Measurements from ENCODE around the gene MAP3K4. TPM values are rescaled to one million over a fixed set of nuclear protein-coding genes. Genes with fewer than 3 reads are reported as not detected.

Gene MAP3K4
- total and polyA plus RNA-seq, 4 experiments from 2014 or later: 5.7 to 90.1 (median 54.4) TPM

DNA sequence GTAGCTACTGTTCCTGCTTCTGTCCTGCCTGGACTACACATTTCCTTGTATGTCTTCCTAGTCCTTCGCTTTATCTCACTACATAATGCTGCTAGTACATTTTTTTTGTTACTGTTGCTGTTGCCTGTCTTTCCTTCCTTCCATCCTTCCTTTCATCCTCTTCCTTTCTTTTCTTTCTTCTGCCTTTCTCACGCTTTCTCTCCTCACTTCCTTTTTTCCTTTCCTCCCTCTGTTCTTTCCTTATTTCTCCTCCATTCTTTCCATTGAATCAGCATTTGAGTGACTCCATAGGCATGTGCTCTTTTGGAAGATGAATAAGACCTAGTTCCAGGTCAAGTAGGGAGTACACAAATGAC lies 46.3 kb downstream of the MAP3K4 start:
- Histone ChIP-seq H3K4me1 (ENCODE audit: insufficient read depth, low read length) (peaks cover 13% of the 10 kb centered on the region), H3K27ac (ENCODE audit: low read depth, low read length) (no peak overlapping the region), H3K36me3 (ENCODE audit: insufficient read depth, low read length) (peaks cover 4% of the 10 kb centered on the region), H3K27me3 (ENCODE audit: insufficient read depth, low read length) (no peaks in the 10 kb centered on the region), H3K9me3 (ENCODE audit: control insufficient read depth in 1 of 2, low read length in 2 of 2) (no peaks in the 10 kb centered on the region), H3K4me3 (ENCODE audit: low read length in 2 of 2) (no peak overlapping the region)
- no peak for DNase-seq
- Mint-ChIP-seq H3K4me3 (peak overlapping the region in 1 of 8 donors; percentile 38), H3K27me3 (no peaks in the 10 kb centered on the region), H3K36me3 (peaks cover 49 to 64% of the 10 kb centered on the region in 2 donors), H3K4me1 (peaks cover 16 to 38% (median 34%) of the 10 kb centered on the region in 4 donors), H3K27ac (peak overlapping the region in 4 of 7 donors; percentile 24 to 68 (median 46)), H3K9me3 (no peaks in the 10 kb centered on the region)
- intact Hi-C loops (cut with micrococcal nuclease): no loop called here
- CTCF ChIA-PET (ENCODE audit: partially characterized antibody): no interaction called here
- POLR2A ChIA-PET (ENCODE audit: partially characterized antibody): no interaction called here

GRCh38 chr6:161038229-161039031 lies 46.9 kb downstream of the MAP3K4 start:
- H3K4me1 Mint-ChIP-seq: peaks cover 16 to 42% (median 36%) of the 10 kb centered on the region in 4 donors
- no peaks in the 10 kb centered on the region for H3K9me3 Mint-ChIP-seq
- ChIA-PET CTCF (ENCODE audit: partially characterized antibody) (no interaction called here), POLR2A (ENCODE audit: partially characterized antibody) (interaction anchor here (1.0 kb wide), 1 partner anchor 9 kb away, joined by 4 read pairs; no protein-coding TSS in a partner anchor)
- Histone ChIP-seq H3K27me3 (ENCODE audit: insufficient read depth, low read length) (no peaks in the 10 kb centered on the region), H3K27ac (ENCODE audit: low read depth, low read length) (no peak overlapping the region), H3K36me3 (ENCODE audit: insufficient read depth, low read length) (peaks cover 4% of the 10 kb centered on the region), H3K9me3 (ENCODE audit: control insufficient read depth in 1 of 2, low read length in 2 of 2) (no peaks in the 10 kb centered on the region), H3K4me3 (ENCODE audit: low read length in 2 of 2) (no peak overlapping the region), H3K4me1 (ENCODE audit: insufficient read depth, low read length) (peaks cover 13% of the 10 kb centered on the region)
- intact Hi-C loops (cut with micrococcal nuclease): no loop called here
- peak overlapping the region in 4 of 8 donors; percentile 28 to 52 (median 38) for H3K4me3 Mint-ChIP-seq
- DNase-seq: no peak
- H3K27me3 Mint-ChIP-seq: no peaks in the 10 kb centered on the region
- peak overlapping the region in 6 of 7 donors; percentile 29 to 77 (median 57) for H3K27ac Mint-ChIP-seq
- peaks cover 54 to 66% of the 10 kb centered on the region in 2 donors for H3K36me3 Mint-ChIP-seq

GRCh38 chr6:161041274-161041673 lies 49.7 kb downstream of the MAP3K4 start:
- Mint-ChIP-seq H3K9me3 (no peaks in the 10 kb centered on the region), H3K36me3 (peaks cover 48 to 57% of the 10 kb centered on the region in 2 donors), H3K4me1 (peaks cover 13 to 37% (median 31%) of the 10 kb centered on the region in 4 donors), H3K27ac (peak overlapping the region in 1 of 7 donors; percentile 42), H3K27me3 (no peaks in the 10 kb centered on the region), H3K4me3 (no peak overlapping the region)
- intact Hi-C loops (cut with micrococcal nuclease): no loop called here
- CTCF ChIA-PET (ENCODE audit: partially characterized antibody): no interaction called here
- Histone ChIP-seq H3K27ac (ENCODE audit: low read depth, low read length) (no peak overlapping the region), H3K4me1 (ENCODE audit: insufficient read depth, low read length) (peaks cover 5% of the 10 kb centered on the region), H3K36me3 (ENCODE audit: insufficient read depth, low read length) (peaks cover 4% of the 10 kb centered on the region), H3K27me3 (ENCODE audit: insufficient read depth, low read length) (no peaks in the 10 kb centered on the region), H3K4me3 (ENCODE audit: low read length in 2 of 2) (no peak overlapping the region), H3K9me3 (ENCODE audit: control insufficient read depth in 1 of 2, low read length in 2 of 2) (no peaks in the 10 kb centered on the region)
- POLR2A ChIA-PET (ENCODE audit: partially characterized antibody): interaction anchor here (1.2 kb wide), 1 partner anchor 15 kb away, joined by 3 read pairs; no protein-coding TSS in a partner anchor
- DNase-seq: no peak

- no peak overlapping the region for H3K4me3 Mint-ChIP-seq
Observed at GRCh38 chr6:161044335-161044734, 52.8 kb downstream of the MAP3K4 start.

GRCh38 chr6:161048641-161049040 lies 57.1 kb downstream of the MAP3K4 start:
- DNase-seq: no peak
- POLR2A ChIA-PET (ENCODE audit: partially characterized antibody): interaction anchor here (3.3 kb wide), 1 partner anchor 31 kb away, joined by 13 read pairs; no protein-coding TSS in a partner anchor

More at GRCh38 chr6:161044335-161044734, 52.8 kb downstream of the MAP3K4 start:
- POLR2A ChIA-PET (ENCODE audit: partially characterized antibody): interaction anchor here (1.7 kb wide), 1 partner anchor 36 kb away, joined by 5 read pairs; no protein-coding TSS in a partner anchor
- Histone ChIP-seq H3K27ac (ENCODE audit: low read depth, low read length) (no peak overlapping the region), H3K36me3 (ENCODE audit: insufficient read depth, low read length) (no peaks in the 10 kb centered on the region), H3K4me1 (ENCODE audit: insufficient read depth, low read length) (no peaks in the 10 kb centered on the region), H3K9me3 (ENCODE audit: control insufficient read depth in 1 of 2, low read length in 2 of 2) (no peaks in the 10 kb centered on the region), H3K4me3 (ENCODE audit: low read length in 2 of 2) (no peak overlapping the region), H3K27me3 (ENCODE audit: insufficient read depth, low read length) (no peaks in the 10 kb centered on the region)
- intact Hi-C loops (cut with micrococcal nuclease): no loop called here
- CTCF ChIA-PET (ENCODE audit: partially characterized antibody): interaction anchor here (1.2 kb wide), 1 partner anchor 32 kb away, joined by 3 read pairs; no protein-coding TSS in a partner anchor
- H3K27ac Mint-ChIP-seq: peak overlapping the region in 4 of 7 donors; percentile 10 to 84 (median 61)
- H3K9me3 Mint-ChIP-seq: no peaks in the 10 kb centered on the region
- no peaks in the 10 kb centered on the region for H3K27me3 Mint-ChIP-seq
- H3K4me1 Mint-ChIP-seq: peaks cover 14 to 34% (median 29%) of the 10 kb centered on the region in 4 donors
- H3K36me3 Mint-ChIP-seq: peaks cover 38 to 50% of the 10 kb centered on the region in 2 donors
- no peak for DNase-seq

DNA sequence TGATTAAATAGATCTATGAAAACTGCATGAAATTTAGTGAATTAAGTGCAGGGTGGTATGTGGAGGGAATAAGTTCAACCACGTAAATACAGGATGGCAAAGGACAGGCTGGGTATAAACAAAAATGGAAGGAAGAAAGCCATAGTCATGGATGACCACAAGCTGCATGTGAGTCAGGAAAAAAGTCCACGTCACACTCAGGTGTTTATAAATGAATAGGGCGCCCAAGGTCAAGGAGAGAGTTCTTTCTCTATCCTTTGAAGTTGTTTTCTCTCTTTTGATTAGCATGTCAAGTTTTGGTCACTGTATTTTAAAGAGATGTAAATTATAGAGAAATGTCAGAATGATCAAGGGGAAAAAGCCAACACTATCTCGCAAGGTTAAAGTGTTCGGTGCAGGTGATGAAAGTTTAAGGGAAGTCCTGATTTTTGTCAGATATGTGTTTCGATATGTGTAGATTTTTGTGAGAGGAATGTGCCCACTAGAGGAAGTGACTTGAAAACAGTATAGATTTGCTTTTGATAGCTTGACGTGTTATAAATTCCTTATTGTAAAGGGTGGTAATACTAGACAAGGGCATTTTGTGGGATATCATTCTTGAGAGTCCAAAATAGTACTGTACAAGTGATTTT lies 58.7 kb downstream of the MAP3K4 start:
- Histone ChIP-seq H3K4me1 (ENCODE audit: insufficient read depth, low read length) (peaks cover 15% of the 10 kb centered on the region), H3K9me3 (ENCODE audit: control insufficient read depth in 1 of 2, low read length in 2 of 2) (no peaks in the 10 kb centered on the region), H3K27ac (ENCODE audit: low read depth, low read length) (no peak overlapping the region), H3K36me3 (ENCODE audit: insufficient read depth, low read length) (no peaks in the 10 kb centered on the region), H3K27me3 (ENCODE audit: insufficient read depth, low read length) (no peaks in the 10 kb centered on the region), H3K4me3 (ENCODE audit: low read length in 2 of 2) (no peak overlapping the region)
- ChIA-PET CTCF (ENCODE audit: partially characterized antibody) (interaction anchor here (2.1 kb wide), 1 partner anchor 57 kb away, joined by 6 read pairs; no protein-coding TSS in a partner anchor), POLR2A (ENCODE audit: partially characterized antibody) (interaction anchor here (2.1 to 3.3 kb wide), 2 partner anchors 26 to 30 kb away, joined by 9 to 13 read pairs; no protein-coding TSS in a partner anchor)
- peak in 3 of 5 donors; percentile 12 to 24 (median 18) for DNase-seq
- intact Hi-C loops (cut with micrococcal nuclease): no loop called here
- peaks cover 30 to 32% of the 10 kb centered on the region in 2 donors for H3K36me3 Mint-ChIP-seq
- no peaks in the 10 kb centered on the region for H3K9me3 Mint-ChIP-seq
- H3K4me1 Mint-ChIP-seq: peaks cover 18 to 28% (median 23%) of the 10 kb centered on the region in 4 donors
- H3K27me3 Mint-ChIP-seq: no peaks in the 10 kb centered on the region
- H3K27ac Mint-ChIP-seq: peak overlapping the region; percentile 31 to 94 (median 83)
- peak overlapping the region; percentile 10 to 80 (median 66) for H3K4me3 Mint-ChIP-seq

More at GRCh38 chr6:161048641-161049040, 57.1 kb downstream of the MAP3K4 start:
- no peak overlapping the region for H3K27ac ChIP-seq (ENCODE audit: low read depth, low read length)
- no peak overlapping the region for H3K4me3 Mint-ChIP-seq
- intact Hi-C loops (cut with micrococcal nuclease): no loop called here
- CTCF ChIA-PET (ENCODE audit: partially characterized antibody): interaction anchor here (0.8 to 1.0 kb wide), 3 partner anchors 28 to 322 kb away, joined by 3 read pairs; no protein-coding TSS in a partner anchor
- H3K27me3 ChIP-seq (ENCODE audit: insufficient read depth, low read length): no peaks in the 10 kb centered on the region
- H3K27me3 Mint-ChIP-seq: no peaks in the 10 kb centered on the region
- H3K4me1 Mint-ChIP-seq: peaks cover 21 to 28% (median 23%) of the 10 kb centered on the region in 4 donors
- no peaks in the 10 kb centered on the region for H3K36me3 ChIP-seq (ENCODE audit: insufficient read depth, low read length)
- H3K4me1 ChIP-seq (ENCODE audit: insufficient read depth, low read length): peaks cover 15% of the 10 kb centered on the region
- H3K9me3 ChIP-seq (ENCODE audit: control insufficient read depth in 1 of 2, low read length in 2 of 2): no peaks in the 10 kb centered on the region
- H3K36me3 Mint-ChIP-seq: peaks cover 34 to 39% of the 10 kb centered on the region in 2 donors
- no peak overlapping the region for H3K4me3 ChIP-seq (ENCODE audit: low read length in 2 of 2)
- H3K9me3 Mint-ChIP-seq: no peaks in the 10 kb centered on the region
- H3K27ac Mint-ChIP-seq: peak overlapping the region in 1 of 7 donors; percentile 67

GRCh38 chr6:161053103-161053502 lies 61.5 kb downstream of the MAP3K4 start:
- no peaks in the 10 kb centered on the region for H3K9me3 Mint-ChIP-seq
- DNase-seq: no peak
- Histone ChIP-seq H3K4me1 (ENCODE audit: insufficient read depth, low read length) (peaks cover 19% of the 10 kb centered on the region), H3K36me3 (ENCODE audit: insufficient read depth, low read length) (no peaks in the 10 kb centered on the region), H3K27ac (ENCODE audit: low read depth, low read length) (no peak overlapping the region), H3K27me3 (ENCODE audit: insufficient read depth, low read length) (no peaks in the 10 kb centered on the region), H3K4me3 (ENCODE audit: low read length in 2 of 2) (no peak overlapping the region), H3K9me3 (ENCODE audit: control insufficient read depth in 1 of 2, low read length in 2 of 2) (no peaks in the 10 kb centered on the region)
- intact Hi-C loops (cut with micrococcal nuclease): no loop called here
- CTCF ChIA-PET (ENCODE audit: partially characterized antibody): no interaction called here
- peak overlapping the region in 1 of 7 donors; percentile 42 for H3K27ac Mint-ChIP-seq
- peaks cover 36 to 41% of the 10 kb centered on the region in 2 donors for H3K36me3 Mint-ChIP-seq
- POLR2A ChIA-PET (ENCODE audit: partially characterized antibody): no interaction called here
- H3K27me3 Mint-ChIP-seq: no peaks in the 10 kb centered on the region
- peaks cover 34 to 42% (median 38%) of the 10 kb centered on the region in 4 donors for H3K4me1 Mint-ChIP-seq
- H3K4me3 Mint-ChIP-seq: no peak overlapping the region

Data from CD4-positive, alpha-beta memory T cell (primary cell).